Heart left ventricle (tissue), 16 donors: ENCODE measurements around the gene SLC17A2. TPM values are rescaled to one million over a fixed set of nuclear protein-coding genes. Genes with fewer than 3 reads are reported as not detected.

ENCODE experiments used
- ATAC-seq, 4 donors: fragments of 200-7000 bp; cut with Tn5 transposase; one replicate each; pipeline ENCODE4 v1.9.1; 2020 to 2022; ENCODE audit warnings: moderate library complexity in 4 of 4, mild to moderate bottlenecking in 3 of 4, moderate number of reproducible peaks in 1 of 4
- DNase-seq, 5 donors: peaks; one replicate each; pipeline ENCODE4 v3.0.0-alpha.2; 2020
- H3K27ac ChIP-seq, 12 donors: fragments of 200-600 bp; sonication (generic) in 4 of 12; one replicate each; pipeline versions ENCODE4 v1.5.0 to v1.8.0; 2016 to 2022; ENCODE audit warnings: mild to moderate bottlenecking in 2 of 12
- H3K27me3 ChIP-seq, 9 donors: fragments of 200-600 bp; sonication (generic) in 2 of 9; one replicate each; pipeline versions ENCODE4 v1.5.1 to v1.8.0; 2016 to 2022; ENCODE audit warnings: mild to moderate bottlenecking in 3 of 9
- H3K36me3 ChIP-seq, 9 donors: fragments of 200-600 bp; sonication (generic) in 2 of 9; one replicate each; pipeline versions ENCODE4 v1.5.0 to v1.8.0; 2018 to 2022; ENCODE audit warnings: mild to moderate bottlenecking in 2 of 9
- H3K4me1 ChIP-seq, 12 donors: fragments of 200-600 bp; sonication (generic) in 4 of 12; one replicate each; pipeline versions ENCODE4 v1.5.0 to v1.8.0; 2016 to 2022; ENCODE audit warnings: mild to moderate bottlenecking in 3 of 12
- H3K4me3 ChIP-seq, 12 donors: fragments of 200-600 bp; sonication (generic) in 4 of 12; one replicate each; pipeline versions ENCODE4 v1.5.0 to v1.8.0; 2017 to 2022; ENCODE audit warnings: mild to moderate bottlenecking in 9 of 12, moderate library complexity in 4 of 12
- H3K9me3 ChIP-seq, 12 donors: fragments of 200-600 bp; sonication (generic) in 4 of 12; one replicate each; pipeline versions ENCODE4 v1.5.0 to v1.8.0; 2016 to 2022; ENCODE audit warnings: mild to moderate bottlenecking in 1 of 12
- POLR2A ChIP-seq, 2 donors: fragments of 450-650 bp; IDR thresholded peaks; one replicate each; pipeline ENCODE4 v1.6.1; 2017; ENCODE audit warnings: antibody characterized with exemption in 2 of 2, mild to moderate bottlenecking in 2 of 2, moderate library complexity in 2 of 2
- WGBS, 4 donors: extraction: QIAGEN DNeasy Blood & Tissue Kit in 2 of 4; methylation state at CpG; one replicate each; pipeline versions ENCODE4 v1.1.5 to v1.1.7; 2013 to 2018; 5-methylcytosine and 5-hydroxymethylcytosine counted together
- intact Hi-C, 10 donors: fragments of 100-400 bp; cut with DNase I; formaldehyde crosslinking; loops; one replicate each; pipeline versions ENCODE4 v1.11.1 to v1.14.2; 2022
- polyA plus RNA-seq, 2 donors: library from polyadenylated mRNA; stranded (reverse); fragments of 200-250 nt; gene quantifications; one replicate each; pipeline ENCODE4 v1.2.3, GENCODE V29; 2013
- total RNA-seq, 9 donors: library from RNA; depleted of rRNA in 2 of 9; stranded (reverse); fragments of >200 nt in 2 of 9; fragmentation: NEBNext Ultra II Directional in 3 of 9; extraction: Animal tissue kit (Norgen Biotek cat#: 25700) in 3 of 9; gene quantifications; one replicate each; pipeline versions ENCODE4 v1.1.0 to v1.2.4, GENCODE V29; 2016 to 2023
- TF ChIP-seq, protein P1 (sequence below), 12 donors: fragments of 200-600 bp; sonication (generic) in 4 of 12; IDR thresholded peaks; one replicate each; pipeline versions ENCODE4 v1.5.0 to v1.8.0; 2018 to 2022; ENCODE audit warnings: antibody characterized with exemption in 12 of 12, mild to moderate bottlenecking in 5 of 12
- donor health status: ischemic (EF 13 %, LVEDD 7.1; RV severe dilation, severe dysfunction).
- donor health status: healthy with polysubstance abuse.
- donor health status: DM: no; HTN: yes; CAD: no.
- donor health status: DM: no; HTN: no; CAD: no.
- donor health status: ischemic (EF 25% LVEDD 6.9; RV normal size, moderate dysfunction).
- donor health status: ischemic (EF 25% LVEDD 5.7; RV mildly dilated, moderate dysfunction).
- donor health status: healthy.
- donor health status: DM: yes; HTN: yes; CAD: no.
- donor health status: ischemic (EF 35%, LVEDD 5.7; RV mildly dilated, moderate dysfunction).
- donor health status: nonischemic (EF 11% LVEDD 7.7; RV severe dilation, severe dysfunction).
- donor health status: DM: yes; HTN: yes; CAD: no.
- donor health status: PGD.
- donor health status: ischemic (EF 29% LVEDD 5.4; RV normal size, mild dysfunction).
- donor health status: nonischemic (EF 23%, LVEDD 6.1; RV moderate dilation, normal function).

The SLC17A2 gene
- total and polyA plus RNA-seq, 11 donors = not detected

DNA sequence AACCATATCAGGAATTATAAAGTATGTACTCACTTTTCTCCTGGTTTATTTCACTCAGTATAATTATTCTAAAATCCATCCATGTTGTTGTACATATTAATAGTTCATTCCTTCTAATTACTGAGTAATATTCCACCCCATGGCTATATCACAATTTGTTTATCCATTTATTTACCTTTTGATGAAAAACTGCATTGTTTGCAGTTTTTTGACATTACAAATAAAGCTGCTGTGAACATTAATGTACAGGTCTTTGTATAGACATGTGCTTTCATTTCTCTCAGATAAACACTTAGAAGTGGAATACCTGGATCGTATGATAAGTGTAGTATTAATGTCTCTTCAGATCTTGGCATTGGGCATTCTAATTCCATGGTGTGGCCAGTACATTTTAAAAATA lies 60.7 kb downstream of the SLC17A2 start:
- TF ChIP-seq POLR2A (IDR thresholded peaks at IDR 0.05) = no peak
- TF ChIP-seq, protein P1, sequence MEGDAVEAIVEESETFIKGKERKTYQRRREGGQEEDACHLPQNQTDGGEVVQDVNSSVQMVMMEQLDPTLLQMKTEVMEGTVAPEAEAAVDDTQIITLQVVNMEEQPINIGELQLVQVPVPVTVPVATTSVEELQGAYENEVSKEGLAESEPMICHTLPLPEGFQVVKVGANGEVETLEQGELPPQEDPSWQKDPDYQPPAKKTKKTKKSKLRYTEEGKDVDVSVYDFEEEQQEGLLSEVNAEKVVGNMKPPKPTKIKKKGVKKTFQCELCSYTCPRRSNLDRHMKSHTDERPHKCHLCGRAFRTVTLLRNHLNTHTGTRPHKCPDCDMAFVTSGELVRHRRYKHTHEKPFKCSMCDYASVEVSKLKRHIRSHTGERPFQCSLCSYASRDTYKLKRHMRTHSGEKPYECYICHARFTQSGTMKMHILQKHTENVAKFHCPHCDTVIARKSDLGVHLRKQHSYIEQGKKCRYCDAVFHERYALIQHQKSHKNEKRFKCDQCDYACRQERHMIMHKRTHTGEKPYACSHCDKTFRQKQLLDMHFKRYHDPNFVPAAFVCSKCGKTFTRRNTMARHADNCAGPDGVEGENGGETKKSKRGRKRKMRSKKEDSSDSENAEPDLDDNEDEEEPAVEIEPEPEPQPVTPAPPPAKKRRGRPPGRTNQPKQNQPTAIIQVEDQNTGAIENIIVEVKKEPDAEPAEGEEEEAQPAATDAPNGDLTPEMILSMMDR (IDR thresholded peaks at IDR 0.05) = no peak
- WGBS, 4 donors = 41 to 89% (median 70%) methylated on average over 1 of the region's 1 CpG
- intact Hi-C loops = no loop called here
- Histone ChIP-seq H3K9me3 (peaks cover 0 to 4% (median 0%) of the 10 kb centered on the region in 12 donors), H3K4me3 (no peak overlapping the region), H3K4me1 (no peaks in the 10 kb centered on the region), H3K27me3 (peaks cover 0 to 4% (median 0%) of the 10 kb centered on the region in 9 donors), H3K27ac (no peak overlapping the region), H3K36me3 (no peaks in the 10 kb centered on the region)
- no peak for DNase-seq
- no peak for ATAC-seq

GRCh38 chr6:25868436-25869183 lies 61.9 kb downstream of the SLC17A2 start:
- WGBS, 4 donors = 77 to 88% (median 83%) methylated on average over 3 of the region's 3 CpGs
- intact Hi-C loops = no loop called here

DNA sequence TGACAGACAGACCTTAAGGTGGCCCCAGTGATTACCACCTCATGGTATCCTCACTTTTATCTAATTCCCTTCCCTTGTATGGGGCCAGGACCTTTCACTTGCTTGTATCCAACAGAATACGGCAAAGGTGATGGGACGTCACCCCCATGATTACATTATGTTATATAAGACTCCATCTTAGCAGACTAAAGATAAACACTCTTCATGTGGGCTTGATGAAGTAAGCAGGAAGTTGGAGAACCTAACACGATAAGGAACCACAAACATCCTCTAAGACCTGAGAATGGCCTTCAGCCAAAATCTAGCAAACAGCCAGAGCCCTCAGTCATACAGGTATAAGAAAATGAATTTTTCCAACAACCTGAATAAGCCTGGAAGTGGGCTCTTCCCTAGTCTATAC lies 64.5 kb downstream of the SLC17A2 start:
- peaks cover 0 to 8% (median 0%) of the 10 kb centered on the region in 9 donors for H3K27me3 ChIP-seq
- peaks cover 0 to 3% (median 0%) of the 10 kb centered on the region in 12 donors for H3K9me3 ChIP-seq
- no peaks in the 10 kb centered on the region for H3K4me1 ChIP-seq
- H3K36me3 ChIP-seq = no peaks in the 10 kb centered on the region
- WGBS, 4 donors = 57 to 73% (median 61%) methylated on average over 3 of the region's 3 CpGs
- ATAC-seq (no peak), DNase-seq (no peak)
- intact Hi-C loops = no loop called here
- TF ChIP-seq, protein P1 (IDR thresholded peaks at IDR 0.05) = no peak
- no peak overlapping the region for H3K27ac ChIP-seq
- H3K4me3 ChIP-seq = no peak overlapping the region

More at GRCh38 chr6:25868436-25869183, 61.9 kb downstream of the SLC17A2 start:
- Histone ChIP-seq H3K27ac (no peak overlapping the region), H3K27me3 (peaks cover 0 to 9% (median 0%) of the 10 kb centered on the region in 9 donors), H3K9me3 (peaks cover 0 to 4% (median 0%) of the 10 kb centered on the region in 12 donors), H3K4me1 (no peaks in the 10 kb centered on the region), H3K4me3 (no peak overlapping the region), H3K36me3 (no peaks in the 10 kb centered on the region)
- ATAC-seq (no peak), DNase-seq (no peak)
- TF ChIP-seq POLR2A (IDR thresholded peaks at IDR 0.05) = no peak
- TF ChIP-seq, protein P1 (IDR thresholded peaks at IDR 0.05) = no peak

DNA sequence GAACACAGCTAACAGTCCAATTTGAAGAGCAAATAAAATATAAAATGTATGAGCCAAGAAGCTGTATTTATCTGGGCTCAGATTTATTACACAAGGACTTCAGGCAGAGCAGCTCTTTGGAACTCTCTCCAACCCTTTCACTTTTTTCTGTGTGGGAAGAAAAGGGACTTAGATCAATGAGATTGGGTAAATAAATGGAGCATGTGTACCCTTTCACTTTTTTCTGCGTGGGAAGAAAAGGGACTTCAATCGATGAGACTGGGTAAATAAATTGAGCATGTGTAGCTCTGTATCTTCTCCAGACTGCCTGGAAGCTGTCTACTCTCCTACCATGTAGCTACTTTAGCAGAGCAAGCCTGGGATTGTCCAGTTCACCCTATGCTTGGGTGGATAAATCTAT lies 67.1 kb downstream of the SLC17A2 start:
- DNase-seq (no peak), ATAC-seq (no peak)
- H3K4me3 ChIP-seq = no peak overlapping the region
- WGBS, 4 donors = 81 to 93% (median 85%) methylated on average over 2 of the region's 2 CpGs
- no peaks in the 10 kb centered on the region for H3K4me1 ChIP-seq
- H3K27me3 ChIP-seq = peaks cover 0 to 8% (median 0%) of the 10 kb centered on the region in 9 donors
- no peaks in the 10 kb centered on the region for H3K36me3 ChIP-seq
- H3K9me3 ChIP-seq = no peaks in the 10 kb centered on the region
- no peak for TF ChIP-seq POLR2A (IDR thresholded peaks at IDR 0.05)
- TF ChIP-seq, protein P1 (IDR thresholded peaks at IDR 0.05) = no peak
- intact Hi-C loops = no loop called here
- no peak overlapping the region for H3K27ac ChIP-seq

Other genes starting within 250 kb of the SLC17A2 start
- gene SLC17A4, start 175.9 kb downstream of the SLC17A2 start, total RNA-seq = not detected
- under 1 TPM in 1 of 2 donors, not detected in 1; 0.04 TPM for gene SLC17A4, start 175.9 kb downstream of the SLC17A2 start, polyA plus RNA-seq
- not detected for gene SLC17A1, start 98.6 kb downstream of the SLC17A2 start, total RNA-seq
- not detected for gene SLC17A1, start 98.6 kb downstream of the SLC17A2 start, polyA plus RNA-seq
- gene SLC17A3, start 56.4 kb downstream of the SLC17A2 start, total RNA-seq = not detected
- not detected for gene SLC17A3, start 56.4 kb downstream of the SLC17A2 start, polyA plus RNA-seq
- gene TRIM38, start 32.1 kb upstream of the SLC17A2 start, total RNA-seq = 1 to 10 TPM; 1.9 to 8.4 (median 2.6) TPM
- gene TRIM38, start 32.1 kb upstream of the SLC17A2 start, polyA plus RNA-seq = 1 to 10 TPM; 1.5 to 1.9 TPM
- gene HFE, start 156.7 kb upstream of the SLC17A2 start, total RNA-seq = 10 to 100 TPM in 1 of 9 donors, 1 to 10 TPM in 8; 1.9 to 13.9 (median 3.0) TPM
- gene HFE, start 156.7 kb upstream of the SLC17A2 start, polyA plus RNA-seq = 1 to 10 TPM; 1.6 to 1.7 TPM